ENCODE measurements around the gene TBC1D3.
"Not testable (repeated sequence)": the region's sequence is repeated elsewhere in the genome, so short reads cannot be mapped to it uniquely, and the experiment has no call there.

The TBC1D3 gene

DNA sequence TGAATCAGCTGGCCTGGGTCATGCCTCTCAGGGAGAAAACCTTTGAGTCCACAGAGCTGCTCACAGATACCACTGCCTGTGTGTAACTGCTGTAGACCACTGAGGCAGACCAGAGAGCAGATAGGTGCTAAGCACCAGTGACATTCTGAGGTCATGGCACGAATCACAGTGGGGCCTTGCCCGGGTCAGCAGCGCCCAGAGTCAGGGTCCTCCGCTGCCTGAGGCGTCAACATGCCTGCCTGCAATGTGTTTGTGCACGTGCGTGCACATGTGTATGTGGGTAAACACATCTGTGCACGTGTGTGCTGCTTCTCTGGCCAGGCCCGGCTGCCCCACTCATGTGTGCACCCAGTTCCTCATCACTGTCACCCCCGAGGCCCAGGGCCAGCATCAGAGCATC, at the start of gene TBC1D3:
Gene TBC1D3, minus strand, starts transcription at position 101 of the 400 bp plus-strand sequence. CDS start 1,526 bp downstream, outside the sequence.
- DNase-seq (ENCODE audit: low read depth in 3 of 3) = not testable (repeated sequence)

DNA sequence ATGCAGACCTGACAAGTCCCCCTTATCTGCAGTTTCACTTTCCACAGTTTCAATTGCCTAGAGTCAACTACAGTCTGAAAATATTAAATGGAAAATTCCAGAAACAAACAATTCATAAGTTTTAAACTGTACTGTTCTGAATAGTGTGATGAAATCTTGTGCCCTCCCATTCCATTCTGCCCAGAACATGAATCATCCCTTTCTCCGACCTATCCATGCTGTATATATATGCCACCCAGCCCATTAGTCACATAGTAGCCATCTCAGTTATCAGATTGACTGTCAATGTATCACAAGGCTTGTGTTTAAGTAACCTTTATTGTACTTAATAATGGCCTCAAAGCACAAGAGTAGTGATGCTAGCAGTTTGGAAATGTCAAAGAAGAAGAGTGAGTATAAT, 40.4 kb upstream of the TBC1D3 start:
- not testable (repeated sequence) for DNase-seq (ENCODE audit: low read depth in 3 of 3)

DNA sequence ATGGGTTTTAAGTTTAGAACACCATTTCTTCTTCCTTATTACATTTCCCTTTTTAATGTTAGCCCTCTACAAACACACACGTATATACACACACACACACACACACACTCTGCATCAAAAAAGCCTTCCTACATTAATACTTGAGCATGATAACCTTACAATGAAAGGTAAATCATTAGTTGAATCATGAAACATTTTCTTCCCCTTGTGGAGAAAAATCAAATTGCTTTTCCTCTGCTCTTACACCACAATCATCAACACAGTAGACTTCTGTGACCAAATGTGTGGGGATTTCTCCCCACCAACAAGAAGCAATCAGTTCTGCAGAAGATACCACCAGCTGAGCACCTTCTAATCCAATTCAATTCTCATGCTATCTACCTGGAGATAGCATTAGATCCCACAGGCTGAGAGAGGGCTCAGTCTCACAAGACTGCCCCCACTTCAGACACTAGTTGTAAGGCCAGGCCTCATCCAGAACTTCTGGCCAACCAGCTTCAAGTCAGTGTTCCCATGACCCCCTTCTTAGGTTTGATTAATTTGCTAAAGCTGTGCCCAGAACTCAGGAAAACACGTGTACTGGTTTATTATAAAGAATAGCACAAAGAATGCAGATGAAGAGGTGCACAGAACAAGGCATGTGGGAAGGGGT, 33.6 kb upstream of the TBC1D3 start:
- not testable (repeated sequence) for DNase-seq (ENCODE audit: low read depth in 3 of 3)

DNA sequence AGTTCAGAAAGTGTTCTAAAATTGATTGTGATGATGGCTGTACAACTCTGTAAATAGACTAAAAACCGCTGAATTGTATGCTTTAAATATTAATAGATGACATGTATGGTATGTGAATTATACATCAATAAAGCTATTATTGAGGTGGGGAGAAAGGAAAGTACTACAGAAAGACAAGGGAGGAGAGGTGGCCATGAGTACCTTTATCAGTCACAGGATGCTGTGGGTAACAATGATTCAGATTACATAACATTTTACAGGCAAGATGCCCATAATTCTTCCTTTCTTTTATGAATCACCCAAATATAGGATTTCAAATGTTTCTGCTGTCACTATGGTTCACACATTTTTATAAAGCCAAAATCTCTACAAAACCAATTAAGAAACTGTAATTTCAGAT, 28.5 kb upstream of the TBC1D3 start:
- DNase-seq (ENCODE audit: low read depth in 3 of 3) = not testable (repeated sequence)

DNA sequence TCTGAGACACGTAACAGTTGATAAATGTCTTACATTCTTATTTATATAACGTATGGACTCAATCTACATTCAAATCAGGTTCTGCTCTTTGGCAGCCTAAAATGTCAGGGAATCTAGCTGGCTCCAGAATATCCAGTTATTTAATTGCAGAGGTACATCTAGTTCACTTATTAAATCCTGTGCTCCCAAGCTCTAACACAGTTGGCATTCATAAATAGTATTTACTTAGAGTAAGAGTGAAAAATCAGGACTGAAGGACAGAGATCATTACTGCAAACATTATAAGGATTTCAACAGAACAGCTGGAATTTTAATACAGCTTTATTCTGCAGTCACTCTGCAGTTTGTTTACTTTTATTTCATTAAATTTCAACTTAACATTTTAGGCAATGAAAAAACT, 7.9 kb upstream of the TBC1D3 start:
- not testable (repeated sequence) for DNase-seq (ENCODE audit: low read depth in 3 of 3)

DNA sequence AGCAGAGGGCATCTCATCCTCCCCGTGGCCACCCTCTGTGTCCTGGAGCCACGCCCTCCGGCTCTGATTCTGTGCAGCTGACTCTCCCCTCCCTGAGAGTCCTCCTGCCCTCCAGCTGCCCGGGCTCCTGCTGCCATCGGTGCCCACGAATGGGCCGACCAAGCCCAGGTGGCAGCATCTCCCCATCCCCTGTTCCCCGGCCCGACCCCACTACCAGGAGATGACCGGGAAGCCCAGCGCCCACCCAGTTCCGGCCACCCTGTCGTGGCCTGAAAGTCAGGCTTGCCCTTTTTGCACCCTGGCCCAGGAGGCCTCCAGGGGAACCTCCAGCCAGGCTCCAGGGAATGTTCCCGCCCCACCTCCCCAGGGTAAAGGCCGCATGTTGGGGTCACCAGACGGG, 57.5 kb downstream of the TBC1D3 start:
- not testable (repeated sequence) for DNase-seq (ENCODE audit: low read depth in 3 of 3)
